Activated T-helper 2 cell treated with anti-CD3 and anti-CD28 coated beads, Interferon-gamma antibody, Interleukin-2, Interleukin-4, amounts not matched to agents 10 μg/mL and 5 μg/mL and 100 μg/mL, durations not matched to agents 14 hours and 24 hours and 36 hours (primary cell): ENCODE results near the gene NHLRC1. TPM values are rescaled to one million over a fixed set of nuclear protein-coding genes. Genes with fewer than 3 reads are reported as not detected.

ENCODE experiments used
- DNase-seq: peaks from one replicate; pipeline ENCODE4 v3.0.0; 2021; ENCODE audit warnings: low spot score
- H3K27ac Mint-ChIP-seq: one replicate; pipeline ENCODE4 v1.8.0; 2021; ENCODE audit warnings: mixed read lengths
- H3K27me3 Mint-ChIP-seq: one replicate; pipeline ENCODE4 v1.8.0; 2021; ENCODE audit warnings: low read depth, mixed read lengths
- H3K36me3 Mint-ChIP-seq: one replicate; pipeline ENCODE4 v1.8.0; 2021; ENCODE audit warnings: low read depth, mixed read lengths
- H3K4me1 Mint-ChIP-seq: one replicate; pipeline ENCODE4 v1.8.0; 2021; ENCODE audit warnings: low read depth, mixed read lengths
- H3K4me3 Mint-ChIP-seq: one replicate; pipeline ENCODE4 v1.8.0; 2021; ENCODE audit warnings: low read depth, mild to moderate bottlenecking, moderate library complexity, mixed read lengths
- H3K9me3 Mint-ChIP-seq: one replicate; pipeline ENCODE4 v1.8.0; 2021; ENCODE audit warnings: mixed read lengths
- intact Hi-C: fragments of 100-400 bp; cut with micrococcal nuclease; formaldehyde crosslinking; loops from one replicate; pipeline ENCODE4 v1.15.1; 2023
- total RNA-seq: library from RNA; stranded (reverse); gene quantifications from 2 replicates; pipeline ENCODE4 v1.2.3, GENCODE V29; 2022

The NHLRC1 gene
- total RNA-seq, 1 donor from 2014 or later, result 0.43 TPM

GRCh38 chr6:18096423-18096822 lies 26.1 kb downstream of the NHLRC1 start:
- no peaks in the 10 kb centered on the region for H3K36me3 Mint-ChIP-seq
- H3K9me3 Mint-ChIP-seq, result no peaks in the 10 kb centered on the region
- H3K27ac Mint-ChIP-seq, result no peak overlapping the region
- no peak overlapping the region for H3K4me3 Mint-ChIP-seq
- H3K27me3 Mint-ChIP-seq, result peaks cover 14% of the 10 kb centered on the region
- H3K4me1 Mint-ChIP-seq, result peaks cover 2% of the 10 kb centered on the region
- intact Hi-C loops, result no loop called here
- DNase-seq, result no peak

- Mint-ChIP-seq H3K4me1 (no peaks in the 10 kb centered on the region), H3K9me3 (peaks cover 3% of the 10 kb centered on the region), H3K4me3 (no peak overlapping the region), H3K27me3 (peaks cover 2% of the 10 kb centered on the region), H3K27ac (no peak overlapping the region), H3K36me3 (no peaks in the 10 kb centered on the region)
- DNase-seq, result no peak
- intact Hi-C loops, result no loop called here
Measured at GRCh38 chr6:18091382-18091781, 31.1 kb downstream of the NHLRC1 start.

- no peak overlapping the region for H3K27ac Mint-ChIP-seq
- no peak for DNase-seq
- intact Hi-C loops, result no loop called here
- H3K9me3 Mint-ChIP-seq, result peaks cover 3% of the 10 kb centered on the region
- peaks cover 3% of the 10 kb centered on the region for H3K27me3 Mint-ChIP-seq
- H3K36me3 Mint-ChIP-seq, result no peaks in the 10 kb centered on the region
- H3K4me1 Mint-ChIP-seq, result no peaks in the 10 kb centered on the region
- H3K4me3 Mint-ChIP-seq, result no peak overlapping the region
Measured at GRCh38 chr6:18090349-18090786, 32.1 kb downstream of the NHLRC1 start.

GRCh38 chr6:18088419-18089296 lies 33.8 kb downstream of the NHLRC1 start:
- H3K27ac Mint-ChIP-seq, result no peak overlapping the region

GRCh38 chr6:18087396-18088165 lies 34.9 kb downstream of the NHLRC1 start:
- peaks cover 3% of the 10 kb centered on the region for H3K9me3 Mint-ChIP-seq

More at GRCh38 chr6:18088419-18089296, 33.8 kb downstream of the NHLRC1 start:
- DNase-seq, result no peak
- H3K36me3 Mint-ChIP-seq, result no peaks in the 10 kb centered on the region
- intact Hi-C loops, result no loop called here
- H3K4me1 Mint-ChIP-seq, result no peaks in the 10 kb centered on the region
- H3K9me3 Mint-ChIP-seq, result peaks cover 3% of the 10 kb centered on the region
- peaks cover 8% of the 10 kb centered on the region for H3K27me3 Mint-ChIP-seq
- H3K4me3 Mint-ChIP-seq, result no peak overlapping the region

GRCh38 chr6:18081025-18081668 lies 41.3 kb downstream of the NHLRC1 start:
- H3K27ac Mint-ChIP-seq, result no peak overlapping the region
- peaks cover 7% of the 10 kb centered on the region for H3K9me3 Mint-ChIP-seq
- H3K36me3 Mint-ChIP-seq, result no peaks in the 10 kb centered on the region
- no peaks in the 10 kb centered on the region for H3K4me1 Mint-ChIP-seq
- H3K4me3 Mint-ChIP-seq, result no peak overlapping the region
- H3K27me3 Mint-ChIP-seq, result peaks cover 8% of the 10 kb centered on the region
- intact Hi-C loops, result no loop called here
- DNase-seq, result no peak

More at GRCh38 chr6:18087396-18088165, 34.9 kb downstream of the NHLRC1 start:
- no peaks in the 10 kb centered on the region for H3K36me3 Mint-ChIP-seq
- no peak for DNase-seq
- H3K4me1 Mint-ChIP-seq, result no peaks in the 10 kb centered on the region
- no peak overlapping the region for H3K4me3 Mint-ChIP-seq
- H3K27me3 Mint-ChIP-seq, result peaks cover 6% of the 10 kb centered on the region
- intact Hi-C loops, result no loop called here
- H3K27ac Mint-ChIP-seq, result no peak overlapping the region

GRCh38 chr6:18080544-18080943 lies 41.9 kb downstream of the NHLRC1 start:
- peaks cover 11% of the 10 kb centered on the region for H3K9me3 Mint-ChIP-seq
- H3K36me3 Mint-ChIP-seq, result no peaks in the 10 kb centered on the region
- no peaks in the 10 kb centered on the region for H3K4me1 Mint-ChIP-seq
- no peak for DNase-seq
- intact Hi-C loops, result no loop called here
- H3K27me3 Mint-ChIP-seq, result peaks cover 8% of the 10 kb centered on the region
- H3K4me3 Mint-ChIP-seq, result no peak overlapping the region
- no peak overlapping the region for H3K27ac Mint-ChIP-seq

GRCh38 chr6:18078866-18079265 lies 43.6 kb downstream of the NHLRC1 start:
- DNase-seq, result no peak
- Mint-ChIP-seq H3K4me3 (no peak overlapping the region), H3K36me3 (no peaks in the 10 kb centered on the region), H3K27ac (no peak overlapping the region), H3K4me1 (no peaks in the 10 kb centered on the region), H3K27me3 (peaks cover 2% of the 10 kb centered on the region), H3K9me3 (peaks cover 19% of the 10 kb centered on the region)
- intact Hi-C loops, result no loop called here

- no peak for DNase-seq
- no peaks in the 10 kb centered on the region for H3K36me3 Mint-ChIP-seq
- H3K9me3 Mint-ChIP-seq, result peaks cover 19% of the 10 kb centered on the region
- intact Hi-C loops, result no loop called here
- H3K27me3 Mint-ChIP-seq, result peaks cover under 1% of the 10 kb centered on the region
- no peak overlapping the region for H3K4me3 Mint-ChIP-seq
- no peaks in the 10 kb centered on the region for H3K4me1 Mint-ChIP-seq
- no peak overlapping the region for H3K27ac Mint-ChIP-seq
Measured at GRCh38 chr6:18076231-18076630, 46.2 kb downstream of the NHLRC1 start.

GRCh38 chr6:18072841-18073240 lies 49.6 kb downstream of the NHLRC1 start:
- H3K4me1 Mint-ChIP-seq, result no peaks in the 10 kb centered on the region
- H3K4me3 Mint-ChIP-seq, result no peak overlapping the region
- intact Hi-C loops, result no loop called here
- no peak for DNase-seq
- H3K9me3 Mint-ChIP-seq, result peaks cover 19% of the 10 kb centered on the region
- H3K36me3 Mint-ChIP-seq, result no peaks in the 10 kb centered on the region
- peaks cover 3% of the 10 kb centered on the region for H3K27me3 Mint-ChIP-seq
- no peak overlapping the region for H3K27ac Mint-ChIP-seq

- no peak for DNase-seq
- no peak overlapping the region for H3K27ac Mint-ChIP-seq
- no peaks in the 10 kb centered on the region for H3K36me3 Mint-ChIP-seq
- H3K9me3 Mint-ChIP-seq, result peaks cover 7% of the 10 kb centered on the region
- intact Hi-C loops, result no loop called here
- H3K4me1 Mint-ChIP-seq, result no peaks in the 10 kb centered on the region
- peaks cover 3% of the 10 kb centered on the region for H3K27me3 Mint-ChIP-seq
- no peak overlapping the region for H3K4me3 Mint-ChIP-seq
Measured at GRCh38 chr6:18070486-18070885, 52.0 kb downstream of the NHLRC1 start.
